BLaER1 treated with 17β-estradiol and CSF1 and Interleukin-3, amounts not matched to agents 10 nM and 100 nM (cell line): ENCODE results near the gene MBIP.
A peak's percentile ranks its signal among the peaks of the same experiment; 100 is the strongest.

Experiments used
- H3K27ac ChIP-seq, 11 experiments: shearing (Covaris generic); formaldehyde crosslinking; 2 replicates each; pipeline ENCODE4 v1.8.1; 2022
- H3K27me3 ChIP-seq, 11 experiments: shearing (Covaris generic); formaldehyde crosslinking; 2 replicates each; pipeline ENCODE4 v1.8.1; 2022
- H3K36me3 ChIP-seq, 11 experiments: shearing (Covaris generic); formaldehyde crosslinking; 2 replicates each; pipeline ENCODE4 v1.8.1; 2022
- H3K4me1 ChIP-seq, 10 experiments: shearing (Covaris generic); formaldehyde crosslinking; 2 replicates each; pipeline ENCODE4 v1.8.1; 2022
- H3K4me2 ChIP-seq, 11 experiments: shearing (Covaris generic); formaldehyde crosslinking; 2 replicates each; pipeline ENCODE4 v1.8.1; 2022
- H3K4me3 ChIP-seq, 10 experiments: shearing (Covaris generic); formaldehyde crosslinking; 2 replicates each; pipeline ENCODE4 v1.8.1; 2022
- H3K9ac ChIP-seq, 11 experiments: shearing (Covaris generic); formaldehyde crosslinking; 2 replicates each; pipeline ENCODE4 v1.8.1; 2022
- H3K9me3 ChIP-seq, 11 experiments: shearing (Covaris generic); formaldehyde crosslinking; replicated peaks in 1 of 11; 2 replicates each; pipeline ENCODE4 v1.8.1; 2022
- H4K20me1 ChIP-seq, 11 experiments: shearing (Covaris generic); formaldehyde crosslinking; 2 replicates each; pipeline ENCODE4 v1.8.1; 2022
- Cebpa-rat ChIP-seq, 11 experiments: shearing (Covaris generic); IDR thresholded peaks; 2 replicates each; pipeline ENCODE4 v1.8.1; 2022

MBIP gene

DNA sequence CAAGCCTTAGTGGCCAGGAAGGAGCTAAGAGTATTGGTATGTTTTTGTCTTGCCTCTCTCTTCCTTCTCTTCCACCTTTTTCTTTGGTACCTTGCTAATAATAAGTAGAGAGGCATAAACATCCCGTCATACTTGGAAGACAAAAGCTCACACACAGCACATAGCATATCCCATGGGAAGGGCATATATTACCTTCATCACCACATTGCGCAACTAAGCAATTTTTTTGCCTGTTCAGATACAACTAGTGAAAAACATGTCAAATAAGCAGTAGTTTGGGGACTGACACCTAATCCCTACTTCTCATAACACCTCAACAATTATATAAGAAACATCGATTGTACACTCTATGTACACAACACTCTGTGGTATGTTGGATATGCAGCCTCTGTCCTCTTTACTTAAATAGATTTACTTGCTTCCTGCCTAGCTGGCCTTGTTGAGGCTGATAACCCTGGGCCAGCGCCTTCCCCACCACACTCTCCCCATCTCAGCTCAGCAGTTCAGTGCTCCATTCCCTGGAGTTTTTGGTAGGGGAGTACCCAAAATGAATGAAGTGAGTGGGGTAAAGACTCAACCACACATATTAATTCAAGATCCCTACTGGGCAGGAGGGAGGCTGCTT, 35.4 kb downstream of the MBIP start:
- H3K4me3 ChIP-seq = no peak overlapping the region
- H3K9me3 ChIP-seq = no peaks in the 10 kb centered on the region
- H3K4me2 ChIP-seq = peak overlapping the region in 6 of 11 experiments; percentile 8 to 50 (median 35); a peak in 7 of 22 replicates
- peak in 7 of 11 experiments; percentile 23 to 81 (median 66); a peak in 10 of 22 replicates for TF ChIP-seq Cebpa-rat (IDR thresholded peaks at IDR 0.05)
- peaks cover 0 to 31% (median 4%) of the 10 kb centered on the region in 10 experiments; a peak in 8 of 20 replicates for H3K4me1 ChIP-seq
- H4K20me1 ChIP-seq = no peaks in the 10 kb centered on the region
- no peaks in the 10 kb centered on the region for H3K36me3 ChIP-seq
- H3K9ac ChIP-seq = no peak overlapping the region
- H3K27ac ChIP-seq = no peak overlapping the region
- no peaks in the 10 kb centered on the region for H3K27me3 ChIP-seq

DNA sequence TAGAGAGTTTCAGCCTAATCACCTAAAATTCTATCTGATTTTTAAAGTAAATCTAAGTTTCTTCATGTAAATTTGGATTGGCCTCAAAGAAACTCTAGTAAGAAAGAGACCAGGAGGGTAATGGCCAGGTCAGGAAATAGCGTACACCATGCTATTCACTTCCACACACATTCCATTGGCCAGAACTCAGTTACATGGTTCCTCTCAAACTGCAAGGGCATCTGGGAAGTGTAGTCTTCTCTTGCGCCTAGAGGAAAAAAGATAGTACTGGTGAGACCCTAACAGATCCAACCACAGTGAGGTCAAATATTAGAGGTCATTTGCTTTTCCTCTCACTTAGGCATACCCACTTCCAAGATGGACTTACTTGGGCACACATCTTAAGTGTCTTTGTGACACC, 39.1 kb downstream of the MBIP start:
- no peaks in the 10 kb centered on the region for H3K36me3 ChIP-seq
- H3K9me3 ChIP-seq = no peaks in the 10 kb centered on the region
- H3K4me3 ChIP-seq = no peak overlapping the region
- peaks cover 0 to 24% (median 4%) of the 10 kb centered on the region in 10 experiments; a peak in 8 of 20 replicates for H3K4me1 ChIP-seq
- H3K27me3 ChIP-seq = no peaks in the 10 kb centered on the region
- H4K20me1 ChIP-seq = no peaks in the 10 kb centered on the region
- H3K9ac ChIP-seq = no peak overlapping the region
- no peak overlapping the region for H3K27ac ChIP-seq
- no peak overlapping the region for H3K4me2 ChIP-seq
- no peak for TF ChIP-seq Cebpa-rat (IDR thresholded peaks at IDR 0.05)

GRCh38 chr14:36279306-36280190, 40.9 kb downstream of the MBIP start:
- no peak for TF ChIP-seq Cebpa-rat (IDR thresholded peaks at IDR 0.05)
- no peak overlapping the region for H3K9ac ChIP-seq
- no peaks in the 10 kb centered on the region for H4K20me1 ChIP-seq
- no peaks in the 10 kb centered on the region for H3K9me3 ChIP-seq
- H3K36me3 ChIP-seq = no peaks in the 10 kb centered on the region
- no peaks in the 10 kb centered on the region for H3K27me3 ChIP-seq
- H3K4me2 ChIP-seq = no peak overlapping the region
- no peak overlapping the region for H3K27ac ChIP-seq
- H3K4me1 ChIP-seq = peaks cover 0 to 16% (median under 1%) of the 10 kb centered on the region in 10 experiments; a peak in 8 of 20 replicates
- no peak overlapping the region for H3K4me3 ChIP-seq

DNA sequence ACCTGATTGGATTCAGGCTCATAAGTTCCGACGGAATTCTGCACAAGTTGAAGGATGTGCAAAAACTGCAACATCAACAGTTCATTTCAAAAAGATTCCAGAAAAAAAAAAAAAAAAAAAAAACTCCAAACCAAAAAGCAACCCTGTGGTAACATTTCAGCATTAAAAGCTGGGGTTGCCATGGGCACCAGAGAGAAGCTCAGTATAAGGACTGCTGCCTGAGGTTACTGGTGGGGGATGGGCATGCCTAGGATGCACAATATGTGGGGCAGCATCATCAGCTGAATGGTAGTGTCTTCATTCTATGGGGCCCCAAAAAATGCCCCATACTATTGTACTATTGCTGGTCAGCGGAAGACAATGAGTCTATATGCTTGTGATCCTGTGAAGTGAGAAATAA, 44.7 kb downstream of the MBIP start:
- H4K20me1 ChIP-seq = no peaks in the 10 kb centered on the region
- H3K9me3 ChIP-seq = no peaks in the 10 kb centered on the region
- H3K36me3 ChIP-seq = no peaks in the 10 kb centered on the region
- no peaks in the 10 kb centered on the region for H3K27me3 ChIP-seq
- TF ChIP-seq Cebpa-rat (IDR thresholded peaks at IDR 0.05) = no peak
- no peak overlapping the region for H3K27ac ChIP-seq
- H3K4me1 ChIP-seq = peaks cover 0 to 6% (median 0%) of the 10 kb centered on the region in 10 experiments; a peak in 3 of 20 replicates
- no peak overlapping the region for H3K4me2 ChIP-seq
- no peak overlapping the region for H3K9ac ChIP-seq
- H3K4me3 ChIP-seq = no peak overlapping the region

DNA sequence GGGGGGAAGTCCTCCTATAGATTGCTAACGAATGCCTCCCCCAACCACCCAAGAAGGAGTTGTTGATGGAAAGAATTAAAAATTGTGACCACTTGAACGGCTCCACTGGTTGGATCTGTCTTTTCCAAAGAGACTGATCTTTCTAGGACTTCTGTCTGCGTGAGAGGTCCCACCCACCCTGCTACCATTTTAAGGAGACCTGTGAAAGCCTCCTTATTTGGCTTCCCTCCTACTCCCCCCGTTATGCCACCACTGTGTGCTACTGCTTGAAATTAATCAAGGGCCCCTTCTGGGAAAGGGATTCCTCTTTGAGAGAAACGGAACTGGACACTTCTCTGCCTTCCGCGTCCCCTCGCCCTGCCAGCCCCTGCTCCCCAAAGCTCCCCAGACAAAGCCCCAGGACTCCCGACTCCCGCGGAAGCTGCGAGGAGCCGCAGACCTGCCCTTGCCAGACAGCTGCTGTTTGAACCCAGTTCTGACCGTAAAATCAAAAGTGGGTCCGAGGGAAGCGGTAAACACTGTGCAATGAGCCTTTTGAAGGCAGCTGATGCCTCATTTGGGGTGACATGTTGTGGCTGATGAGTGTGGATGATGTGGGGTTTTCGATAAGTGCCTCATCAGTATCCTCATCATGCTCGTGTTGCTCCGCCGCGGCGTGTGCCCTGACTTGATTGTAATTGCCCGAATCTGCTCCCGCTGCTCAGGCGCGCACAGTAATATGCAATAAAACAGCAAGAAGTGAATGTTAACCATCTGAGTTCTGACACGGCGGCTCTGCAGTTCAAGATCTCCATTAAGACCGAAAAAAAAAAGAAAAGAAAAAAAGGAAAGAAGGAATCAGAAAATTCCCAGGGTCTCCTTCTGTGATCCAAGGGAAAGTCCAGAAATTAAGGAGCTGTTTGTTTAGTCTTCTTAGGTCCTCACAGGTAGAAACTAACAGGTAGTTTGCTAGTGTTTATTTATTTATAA, 48.2 kb downstream of the MBIP start:
- Histone ChIP-seq H3K9ac (no peak overlapping the region), H3K4me3 (no peak overlapping the region)
- TF ChIP-seq Cebpa-rat (IDR thresholded peaks at IDR 0.05) = no peak

DNA sequence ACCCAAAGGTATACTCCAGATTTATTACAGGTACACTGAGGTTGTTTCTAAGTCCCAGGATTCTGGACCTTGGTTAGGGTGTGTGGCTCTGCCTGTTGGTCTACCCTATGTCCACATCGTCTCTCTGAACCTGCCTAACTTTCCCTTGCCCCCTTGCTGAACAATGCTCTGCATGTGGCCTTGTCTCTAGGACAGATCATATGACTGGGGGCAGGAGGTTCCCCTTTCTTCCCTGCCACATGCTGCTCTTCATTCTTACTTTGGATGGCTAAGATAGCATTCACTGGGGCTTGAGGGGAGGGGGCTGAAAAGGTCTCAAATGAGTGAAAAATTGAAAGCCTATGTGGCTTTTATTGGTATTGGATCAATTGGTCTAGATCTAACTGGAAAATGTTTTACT, 49.2 kb downstream of the MBIP start:
- H3K9me3 ChIP-seq = no peaks in the 10 kb centered on the region
- H3K36me3 ChIP-seq = no peaks in the 10 kb centered on the region
- H4K20me1 ChIP-seq = no peaks in the 10 kb centered on the region
- no peak overlapping the region for H3K9ac ChIP-seq
- no peak for TF ChIP-seq Cebpa-rat (IDR thresholded peaks at IDR 0.05)
- H3K27me3 ChIP-seq = no peaks in the 10 kb centered on the region
- H3K27ac ChIP-seq = no peak overlapping the region
- H3K4me2 ChIP-seq = peak overlapping the region in 2 of 11 experiments; percentile 21 to 43; a peak in 4 of 22 replicates
- H3K4me1 ChIP-seq = peaks cover 0 to 6% (median 0%) of the 10 kb centered on the region in 10 experiments; a peak in 3 of 20 replicates
- H3K4me3 ChIP-seq = no peak overlapping the region

More for the DNA sequence above, 48.2 kb downstream of the MBIP start:
- Histone ChIP-seq H3K27me3 (no peaks in the 10 kb centered on the region), H3K9me3 (no peaks in the 10 kb centered on the region), H3K36me3 (no peaks in the 10 kb centered on the region), H3K27ac (no peak overlapping the region), H3K4me2 (no peak overlapping the region), H3K4me1 (peaks cover 0 to 6% (median 0%) of the 10 kb centered on the region in 10 experiments; a peak in 3 of 20 replicates), H4K20me1 (no peaks in the 10 kb centered on the region)

DNA sequence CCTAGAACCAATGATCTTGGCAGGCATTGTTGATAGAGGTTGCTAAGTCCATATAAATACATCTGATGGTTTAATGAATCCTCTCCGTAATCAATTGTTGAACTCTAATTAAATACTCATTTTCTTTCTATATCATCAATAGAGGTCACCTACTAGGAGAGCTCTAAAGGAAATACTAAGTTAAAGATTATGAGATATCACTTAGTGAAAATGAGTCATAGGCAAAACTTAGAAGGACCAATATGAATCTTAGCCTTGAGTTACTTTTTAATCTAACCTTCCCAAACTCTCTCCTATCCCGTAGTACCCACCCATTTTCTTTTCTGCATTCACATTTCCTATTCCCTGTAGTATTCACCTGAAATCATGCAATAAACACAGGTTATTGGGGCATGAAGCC, 50.2 kb downstream of the MBIP start:
- Histone ChIP-seq H4K20me1 (no peaks in the 10 kb centered on the region), H3K9me3 (peaks cover 0 to 4% (median 0%) of the 10 kb centered on the region in 11 experiments; a peak in 1 of 22 replicates), H3K4me2 (no peak overlapping the region), H3K4me1 (peaks cover 0 to 6% (median 0%) of the 10 kb centered on the region in 10 experiments; a peak in 3 of 20 replicates), H3K27ac (no peak overlapping the region), H3K27me3 (no peaks in the 10 kb centered on the region), H3K9ac (no peak overlapping the region), H3K36me3 (no peaks in the 10 kb centered on the region), H3K4me3 (no peak overlapping the region)
- no peak for TF ChIP-seq Cebpa-rat (IDR thresholded peaks at IDR 0.05)

- H3K36me3 ChIP-seq = no peaks in the 10 kb centered on the region
- H3K27me3 ChIP-seq = no peaks in the 10 kb centered on the region
- H3K4me1 ChIP-seq = peaks cover 0 to 6% (median 0%) of the 10 kb centered on the region in 10 experiments; a peak in 3 of 20 replicates
- no peak for TF ChIP-seq Cebpa-rat (IDR thresholded peaks at IDR 0.05)
- H3K4me3 ChIP-seq = no peak overlapping the region
- H3K9ac ChIP-seq = no peak overlapping the region
- no peaks in the 10 kb centered on the region for H4K20me1 ChIP-seq
- H3K9me3 ChIP-seq = peaks cover 0 to 4% (median 0%) of the 10 kb centered on the region in 11 experiments; a peak in 1 of 22 replicates
- no peak overlapping the region for H3K4me2 ChIP-seq
- no peak overlapping the region for H3K27ac ChIP-seq
Observed at GRCh38 chr14:36268121-36268520, 52.3 kb downstream of the MBIP start.
